Measurements from ENCODE around the gene POLE4.
A peak's percentile ranks its signal among the peaks of the same experiment; 100 is the strongest.

Gene POLE4

DNA sequence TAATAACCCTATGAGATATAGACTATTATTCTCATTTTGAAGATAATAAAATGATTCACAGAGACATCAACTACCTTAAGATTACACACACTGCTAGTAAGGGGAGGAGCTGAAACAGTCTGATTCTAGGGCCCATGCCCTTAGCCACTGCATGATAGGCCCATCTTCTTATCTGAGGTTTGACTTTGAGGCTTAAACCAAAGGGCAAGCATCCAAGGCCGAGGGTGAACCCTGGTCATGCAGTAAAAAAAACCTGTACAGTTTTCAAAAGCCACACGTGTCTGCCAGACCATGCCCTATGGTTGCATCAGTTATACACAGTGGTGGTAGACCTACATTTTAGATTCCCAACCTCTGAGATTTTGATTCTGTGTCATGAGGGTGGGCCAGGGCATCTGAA is 44.8 kb downstream of the POLE4 start:
- no peak for DNase-seq

DNA sequence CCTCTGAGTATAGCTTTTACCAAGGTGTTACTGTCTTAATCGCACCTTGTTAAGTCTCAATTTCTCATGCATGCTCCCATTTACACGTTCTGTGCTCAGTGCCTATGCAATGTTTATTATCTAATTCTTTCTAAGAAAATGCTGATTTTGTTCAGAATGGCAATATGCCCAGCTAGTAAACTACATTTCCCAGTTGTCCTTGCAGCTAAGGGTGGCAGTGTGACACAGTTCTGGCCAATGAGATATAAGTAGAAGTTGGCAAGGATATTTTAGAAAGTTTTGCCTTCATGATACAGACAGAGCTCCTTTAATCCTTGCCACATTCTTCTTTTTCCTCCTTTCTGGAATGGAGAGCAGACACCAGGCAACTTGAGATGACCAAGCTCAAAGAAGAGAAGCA is 45.3 kb downstream of the POLE4 start:
- DNase-seq = no peak

DNA sequence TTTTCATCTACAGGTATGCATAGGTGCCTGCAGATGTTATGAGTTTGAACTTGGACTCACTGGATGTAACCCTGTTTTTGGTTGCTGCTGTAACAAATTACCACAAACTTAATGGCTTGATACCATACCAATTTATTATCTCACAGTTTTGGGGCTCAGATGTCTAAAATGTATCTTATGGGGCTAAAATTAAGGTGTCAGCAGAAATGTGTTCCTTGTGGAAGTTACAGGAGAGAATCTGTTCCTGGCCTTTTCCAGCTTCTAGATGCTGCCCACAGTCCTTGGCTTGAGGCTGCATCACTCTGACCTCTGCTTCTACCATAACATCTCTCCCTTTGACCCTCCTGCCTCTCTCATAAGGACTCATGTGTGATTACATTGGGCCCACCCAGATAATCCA is 47.6 kb downstream of the POLE4 start:
- DNase-seq = no peak

DNA sequence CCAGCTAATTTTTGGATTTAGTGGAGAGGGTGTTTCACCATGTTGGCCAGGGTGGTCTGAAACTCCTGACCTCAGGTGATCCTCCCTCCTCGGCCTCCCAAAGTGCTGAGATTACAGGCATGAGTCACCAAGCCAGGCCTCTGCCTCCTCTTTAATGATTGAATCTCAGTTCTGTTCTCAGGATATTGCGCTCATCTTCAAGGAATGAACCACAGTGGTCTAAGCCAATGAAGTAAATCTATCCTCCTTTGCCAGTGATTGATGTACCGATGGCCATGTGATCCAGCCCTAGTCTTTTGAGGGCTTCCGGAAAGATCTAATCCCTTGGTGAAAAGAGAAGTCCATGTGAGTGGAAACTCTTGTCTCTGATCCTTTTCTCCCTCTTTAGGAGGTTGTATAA is 48.6 kb downstream of the POLE4 start:
- DNase-seq = no peak

DNA sequence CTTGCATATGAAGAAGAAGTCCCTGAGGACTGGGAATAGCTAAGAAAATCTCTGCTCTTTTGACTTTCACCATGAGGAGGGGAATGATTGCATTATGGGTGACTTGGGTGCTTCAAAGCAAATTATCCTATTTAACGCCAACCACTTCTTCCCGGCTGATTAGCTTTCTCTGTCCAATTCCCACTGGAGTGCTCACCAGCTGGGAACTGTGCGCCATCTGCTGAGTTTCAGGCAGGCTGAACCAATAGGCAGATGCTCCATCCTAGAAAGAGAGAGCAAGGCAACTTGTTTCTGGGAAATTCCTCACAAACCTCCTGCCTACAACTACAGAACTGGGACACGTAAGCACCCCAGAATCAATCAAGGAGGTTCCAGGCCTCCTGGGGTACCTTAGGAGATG is 49.4 kb downstream of the POLE4 start:
- DNase-seq = peak; percentile 18

DNA sequence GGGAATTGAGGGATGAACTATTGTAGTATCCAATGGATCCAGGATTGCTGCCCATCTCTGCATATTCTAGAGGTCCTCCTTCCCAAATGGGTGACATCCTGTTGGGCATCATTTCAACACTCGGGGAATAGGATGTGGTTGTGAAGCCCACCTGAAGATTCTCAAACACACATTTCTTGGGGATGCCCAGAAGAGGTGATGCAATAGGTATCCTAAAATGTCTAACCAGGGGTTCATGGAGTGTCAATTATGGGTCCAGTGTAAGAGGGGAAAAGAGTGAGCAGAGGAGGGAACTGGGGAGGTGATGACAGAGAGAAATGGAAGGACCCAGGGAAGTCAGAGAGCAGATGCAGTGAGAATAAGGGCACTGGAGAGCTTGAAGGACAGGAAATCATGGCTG is 52.1 kb downstream of the POLE4 start:
- no peak for DNase-seq

DNA sequence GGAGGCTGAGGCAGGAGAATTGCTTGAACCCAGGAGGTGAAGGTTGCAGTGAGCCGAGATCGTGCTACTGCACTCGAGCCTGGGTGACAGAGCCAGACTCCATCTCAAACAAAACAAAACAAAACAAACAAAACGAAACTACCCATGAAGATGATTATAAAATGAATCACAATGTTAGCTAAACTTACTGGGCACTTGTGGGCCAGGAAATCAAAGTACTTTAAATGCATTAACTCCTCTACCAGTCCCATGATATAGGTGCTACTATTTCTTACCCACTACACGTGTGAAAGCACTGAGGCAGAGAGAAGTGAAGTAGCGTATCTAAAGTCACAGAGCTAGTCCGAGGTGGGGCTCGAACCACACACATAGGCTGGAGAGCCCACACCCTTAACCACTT is 53.6 kb downstream of the POLE4 start:
- no peak for DNase-seq

DNA sequence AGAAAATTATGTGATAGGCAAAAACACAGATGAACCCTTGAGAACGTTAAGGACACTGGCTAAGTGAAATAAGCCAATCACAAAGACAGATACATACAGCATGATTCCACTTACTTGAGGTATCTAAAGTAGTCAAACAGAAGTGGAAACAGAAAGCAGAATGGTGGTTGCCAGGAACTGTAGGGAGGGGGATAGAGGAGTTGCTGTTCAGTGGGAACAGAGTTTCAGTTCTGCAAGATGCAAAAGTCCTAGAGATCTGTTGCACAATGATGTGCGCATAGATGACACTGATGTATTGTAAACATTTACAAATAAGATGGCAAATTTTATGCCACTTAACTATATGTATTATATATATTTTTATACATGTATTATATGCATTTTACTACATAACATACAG is 59.7 kb downstream of the POLE4 start:
- no peak for DNase-seq
